Measurements from ENCODE around the gene PPP2R5A.

Gene PPP2R5A

DNA sequence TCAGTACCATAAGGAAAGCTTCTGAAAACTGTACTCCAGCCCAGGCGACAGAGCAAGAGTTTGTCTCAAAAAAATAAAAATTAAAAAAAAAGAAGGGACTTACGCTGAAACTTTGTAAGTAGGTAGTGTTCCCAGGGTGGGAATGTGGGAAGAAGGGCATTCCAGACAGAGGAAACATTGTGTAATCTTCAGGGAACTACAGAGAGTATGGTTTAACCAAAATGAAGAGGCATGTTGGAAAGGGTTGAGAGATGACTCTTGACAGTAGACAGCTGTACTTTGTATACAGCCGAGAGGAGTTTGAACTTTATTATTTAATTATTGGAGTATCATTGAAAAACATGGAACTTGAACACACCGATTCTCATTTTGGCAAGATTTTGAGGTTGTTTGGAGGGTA, 43.0 kb downstream of the PPP2R5A start:
- no peak overlapping the region for H3K4me3 ChIP-seq (ENCODE audit: low read depth, low read length)
- TF ChIP-seq POLR2A (IDR thresholded peaks at IDR 0.05; ENCODE audit: extremely low read depth, insufficient read length), result no peak
- no peak for TF ChIP-seq MYC (IDR thresholded peaks at IDR 0.05; ENCODE audit: low read depth, low read length)
- TF ChIP-seq, protein P1, sequence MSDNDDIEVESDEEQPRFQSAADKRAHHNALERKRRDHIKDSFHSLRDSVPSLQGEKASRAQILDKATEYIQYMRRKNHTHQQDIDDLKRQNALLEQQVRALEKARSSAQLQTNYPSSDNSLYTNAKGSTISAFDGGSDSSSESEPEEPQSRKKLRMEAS (IDR thresholded peaks at IDR 0.05; ENCODE audit: low read depth, low read length), result no peak
- TF ChIP-seq, protein P2, sequence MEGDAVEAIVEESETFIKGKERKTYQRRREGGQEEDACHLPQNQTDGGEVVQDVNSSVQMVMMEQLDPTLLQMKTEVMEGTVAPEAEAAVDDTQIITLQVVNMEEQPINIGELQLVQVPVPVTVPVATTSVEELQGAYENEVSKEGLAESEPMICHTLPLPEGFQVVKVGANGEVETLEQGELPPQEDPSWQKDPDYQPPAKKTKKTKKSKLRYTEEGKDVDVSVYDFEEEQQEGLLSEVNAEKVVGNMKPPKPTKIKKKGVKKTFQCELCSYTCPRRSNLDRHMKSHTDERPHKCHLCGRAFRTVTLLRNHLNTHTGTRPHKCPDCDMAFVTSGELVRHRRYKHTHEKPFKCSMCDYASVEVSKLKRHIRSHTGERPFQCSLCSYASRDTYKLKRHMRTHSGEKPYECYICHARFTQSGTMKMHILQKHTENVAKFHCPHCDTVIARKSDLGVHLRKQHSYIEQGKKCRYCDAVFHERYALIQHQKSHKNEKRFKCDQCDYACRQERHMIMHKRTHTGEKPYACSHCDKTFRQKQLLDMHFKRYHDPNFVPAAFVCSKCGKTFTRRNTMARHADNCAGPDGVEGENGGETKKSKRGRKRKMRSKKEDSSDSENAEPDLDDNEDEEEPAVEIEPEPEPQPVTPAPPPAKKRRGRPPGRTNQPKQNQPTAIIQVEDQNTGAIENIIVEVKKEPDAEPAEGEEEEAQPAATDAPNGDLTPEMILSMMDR (IDR thresholded peaks at IDR 0.05; ENCODE audit: low read depth, low read length), result no peak
- no peak for DNase-seq (ENCODE audit: low read depth)

DNA sequence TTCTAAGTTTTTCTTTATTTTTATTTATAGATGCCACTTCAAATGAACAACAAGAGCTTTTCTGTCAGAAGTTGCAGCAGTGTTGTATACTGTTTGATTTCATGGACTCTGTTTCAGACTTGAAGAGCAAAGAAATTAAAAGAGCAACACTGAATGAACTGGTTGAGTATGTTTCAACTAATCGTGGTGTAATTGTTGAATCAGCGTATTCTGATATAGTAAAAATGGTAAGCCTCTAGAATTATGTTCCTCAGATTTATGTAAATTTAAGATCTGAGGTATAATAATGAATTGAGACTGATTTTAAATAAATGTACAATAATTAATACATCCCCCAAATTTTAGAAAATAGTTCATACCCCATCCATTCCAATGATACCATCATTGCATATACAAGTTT, 43.9 kb downstream of the PPP2R5A start:
- DNase-seq (ENCODE audit: low read depth), result no peak
- TF ChIP-seq, protein P1 (IDR thresholded peaks at IDR 0.05; ENCODE audit: low read depth, low read length), result no peak
- TF ChIP-seq POLR2A (IDR thresholded peaks at IDR 0.05; ENCODE audit: extremely low read depth, insufficient read length) (no peak), MYC (IDR thresholded peaks at IDR 0.05; ENCODE audit: low read depth, low read length) (no peak)
- TF ChIP-seq, protein P2 (IDR thresholded peaks at IDR 0.05; ENCODE audit: low read depth, low read length), result no peak
- H3K4me3 ChIP-seq (ENCODE audit: low read depth, low read length), result no peak overlapping the region

DNA sequence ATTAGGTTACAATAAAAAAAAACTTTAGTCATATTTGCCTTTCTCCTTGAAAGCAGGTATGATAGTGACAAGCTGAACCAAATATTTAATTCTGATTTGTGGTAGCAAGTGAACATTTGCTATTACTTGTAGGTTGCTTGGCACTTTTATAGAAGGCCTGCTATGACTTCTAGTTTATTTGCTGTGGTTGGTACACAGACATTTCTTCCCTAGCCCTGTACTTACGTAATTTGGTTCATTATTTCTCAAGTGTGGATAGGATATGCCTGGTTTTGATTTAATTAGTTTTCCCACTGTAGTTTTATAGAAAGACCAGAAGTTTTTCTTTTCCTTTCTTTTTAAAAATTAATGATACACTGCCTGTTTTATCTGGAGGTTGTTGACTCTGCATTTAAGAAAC, 55.9 kb downstream of the PPP2R5A start:
- H3K4me3 ChIP-seq (ENCODE audit: low read depth, low read length), result no peak overlapping the region
- DNase-seq (ENCODE audit: low read depth), result no peak
- no peak for TF ChIP-seq MYC (IDR thresholded peaks at IDR 0.05; ENCODE audit: low read depth, low read length)

DNA sequence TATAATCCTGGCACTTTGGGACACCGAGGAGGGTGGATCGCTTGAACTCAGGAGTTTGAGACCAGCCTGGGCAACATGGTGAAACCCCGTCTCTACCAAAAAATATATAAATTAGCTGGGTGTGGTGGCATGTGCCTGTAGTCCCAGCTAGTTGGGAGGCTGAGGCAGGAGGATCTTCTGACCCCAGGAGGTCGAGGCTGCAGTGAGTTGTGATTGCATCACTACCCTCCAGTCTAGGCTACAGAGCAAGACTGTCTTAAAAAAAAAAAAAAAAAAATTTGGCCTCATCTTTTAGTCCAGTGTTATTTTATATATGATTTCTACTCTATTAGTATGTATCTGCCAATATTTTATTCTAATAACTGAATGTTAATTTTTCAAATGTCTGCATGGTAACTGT, 59.7 kb downstream of the PPP2R5A start:
- no peak for TF ChIP-seq MYC (IDR thresholded peaks at IDR 0.05; ENCODE audit: low read depth, low read length)
- no peak for TF ChIP-seq POLR2A (IDR thresholded peaks at IDR 0.05; ENCODE audit: extremely low read depth, insufficient read length)
- TF ChIP-seq, protein P1 (IDR thresholded peaks at IDR 0.05; ENCODE audit: low read depth, low read length), result no peak
- TF ChIP-seq, protein P2 (IDR thresholded peaks at IDR 0.05; ENCODE audit: low read depth, low read length), result no peak
- no peak overlapping the region for H3K4me3 ChIP-seq (ENCODE audit: low read depth, low read length)
- DNase-seq (ENCODE audit: low read depth), result no peak

DNA sequence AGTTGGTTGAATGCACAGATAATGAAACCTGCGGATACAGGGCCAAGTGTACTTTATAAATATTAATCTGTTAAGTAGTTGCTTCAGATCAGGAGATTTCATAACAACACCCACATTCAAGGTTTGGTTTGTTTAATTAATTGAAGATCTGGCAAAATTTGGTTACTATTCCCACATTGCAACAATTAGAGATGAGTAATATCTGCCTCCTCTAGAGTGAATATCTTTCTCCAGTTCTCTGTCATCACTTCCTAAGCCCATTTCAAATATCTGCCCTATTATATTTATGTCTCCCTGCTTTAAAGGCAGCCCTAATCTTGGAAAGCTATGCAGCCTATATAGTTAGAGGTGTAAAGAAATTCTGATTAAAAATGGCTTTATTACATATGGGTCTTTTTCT, 61.4 kb downstream of the PPP2R5A start:
- no peak overlapping the region for H3K4me3 ChIP-seq (ENCODE audit: low read depth, low read length)
- TF ChIP-seq, protein P2 (IDR thresholded peaks at IDR 0.05; ENCODE audit: low read depth, low read length), result no peak
- TF ChIP-seq, protein P1 (IDR thresholded peaks at IDR 0.05; ENCODE audit: low read depth, low read length), result no peak
- TF ChIP-seq POLR2A (IDR thresholded peaks at IDR 0.05; ENCODE audit: extremely low read depth, insufficient read length), result no peak
- TF ChIP-seq MYC (IDR thresholded peaks at IDR 0.05; ENCODE audit: low read depth, low read length), result no peak
- no peak for DNase-seq (ENCODE audit: low read depth)

DNA sequence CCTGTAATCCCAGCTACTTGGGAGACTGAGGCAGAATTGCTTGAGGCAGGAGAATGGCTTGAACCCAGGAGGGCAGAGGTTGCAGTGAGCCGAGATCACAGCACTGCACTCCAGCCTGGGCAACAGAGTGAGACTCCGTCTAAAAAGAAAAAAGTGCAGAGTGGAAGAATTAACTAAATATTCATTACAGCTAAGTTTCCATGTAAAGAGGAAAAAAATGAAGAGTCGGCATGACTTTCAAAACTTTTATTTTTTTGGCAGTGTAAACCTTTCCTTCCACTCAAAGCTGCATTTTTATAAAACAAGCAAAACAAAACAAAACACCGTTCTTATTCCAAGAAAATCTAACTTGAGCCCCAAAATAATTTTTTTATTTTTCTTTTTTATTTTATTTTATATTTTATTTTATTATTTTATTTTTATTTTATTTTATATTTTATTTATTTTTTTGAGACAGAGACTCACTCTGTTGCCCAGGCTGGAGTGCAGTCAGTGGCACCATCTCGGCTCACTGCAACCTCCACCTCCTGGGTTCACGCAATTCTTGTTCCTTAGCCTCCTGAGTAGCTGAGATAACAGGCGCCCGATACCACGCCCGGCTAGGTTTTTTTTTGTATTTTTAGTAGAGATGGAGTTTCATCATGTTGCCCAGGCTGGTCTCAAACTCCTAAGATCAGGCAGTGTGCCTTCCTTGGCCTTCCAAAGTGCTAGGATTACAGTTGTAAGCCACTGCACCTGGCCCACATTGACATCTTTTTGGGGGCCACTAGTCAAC, 66.6 kb downstream of the PPP2R5A start:
- TF ChIP-seq POLR2A (IDR thresholded peaks at IDR 0.05; ENCODE audit: extremely low read depth, insufficient read length) (no peak), MYC (IDR thresholded peaks at IDR 0.05; ENCODE audit: low read depth, low read length) (no peak)
- TF ChIP-seq, protein P2 (IDR thresholded peaks at IDR 0.05; ENCODE audit: low read depth, low read length), result no peak
- TF ChIP-seq, protein P1 (IDR thresholded peaks at IDR 0.05; ENCODE audit: low read depth, low read length), result no peak
- DNase-seq (ENCODE audit: low read depth), result no peak
- H3K4me3 ChIP-seq (ENCODE audit: low read depth, low read length), result no peak overlapping the region

All from NB4 (cell line).